ENCODE data around the gene IDUA. TPM values are rescaled to one million over a fixed set of nuclear protein-coding genes. Genes with fewer than 3 reads are reported as not detected.
A peak's percentile ranks its signal among the peaks of the same experiment; 100 is the strongest.

Gene IDUA
- total and polyA plus RNA-seq, 12 donors, result 4.6 to 13.3 (median 8.7) TPM

- WGBS, 2 donors, result 0% methylated on average over 33 to 87 of the region's 89 CpGs
- peak; percentile 56 to 81 (median 78) for ATAC-seq
- Histone ChIP-seq H3K27ac (peak within 1 kb of the TSS in 7 of 10 donors; percentile 9 to 65 (median 41)), H3K4me3 (peak within 1 kb of the TSS; percentile 10 to 80 (median 58)), H3K27me3 (peaks cover 0 to 40% (median 26%) of the 10 kb centered on the region in 7 donors), H3K4me1 (peaks cover 14 to 36% (median 26%) of the 10 kb centered on the region in 9 donors), H3K36me3 (no peaks in the 10 kb centered on the region), H3K9me3 (no peaks in the 10 kb centered on the region)
- DNase-seq, result peak; percentile 93 to 95
- TF ChIP-seq, protein P1, sequence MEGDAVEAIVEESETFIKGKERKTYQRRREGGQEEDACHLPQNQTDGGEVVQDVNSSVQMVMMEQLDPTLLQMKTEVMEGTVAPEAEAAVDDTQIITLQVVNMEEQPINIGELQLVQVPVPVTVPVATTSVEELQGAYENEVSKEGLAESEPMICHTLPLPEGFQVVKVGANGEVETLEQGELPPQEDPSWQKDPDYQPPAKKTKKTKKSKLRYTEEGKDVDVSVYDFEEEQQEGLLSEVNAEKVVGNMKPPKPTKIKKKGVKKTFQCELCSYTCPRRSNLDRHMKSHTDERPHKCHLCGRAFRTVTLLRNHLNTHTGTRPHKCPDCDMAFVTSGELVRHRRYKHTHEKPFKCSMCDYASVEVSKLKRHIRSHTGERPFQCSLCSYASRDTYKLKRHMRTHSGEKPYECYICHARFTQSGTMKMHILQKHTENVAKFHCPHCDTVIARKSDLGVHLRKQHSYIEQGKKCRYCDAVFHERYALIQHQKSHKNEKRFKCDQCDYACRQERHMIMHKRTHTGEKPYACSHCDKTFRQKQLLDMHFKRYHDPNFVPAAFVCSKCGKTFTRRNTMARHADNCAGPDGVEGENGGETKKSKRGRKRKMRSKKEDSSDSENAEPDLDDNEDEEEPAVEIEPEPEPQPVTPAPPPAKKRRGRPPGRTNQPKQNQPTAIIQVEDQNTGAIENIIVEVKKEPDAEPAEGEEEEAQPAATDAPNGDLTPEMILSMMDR (IDR thresholded peaks at IDR 0.05), result no peak
- intact Hi-C loops (cut with DNase I), result no loop called here
Measured at GRCh38 chr4:1011022-1011665, 24.3 kb downstream of the IDUA start, which contains the start of gene FGFRL1. Gene FGFRL1 (plus strand): TSS chr4:1011626. CDS start chr4:1012486, 860 bp downstream.

- DNase-seq (no peak), ATAC-seq (no peak)
- peak overlapping the region in 8 of 10 donors; percentile 25 to 75 (median 50) for H3K4me3 ChIP-seq
- H3K27ac ChIP-seq, result no peak overlapping the region
- intact Hi-C loops (cut with DNase I), result no loop called here
- peaks cover 14 to 36% (median 26%) of the 10 kb centered on the region in 9 donors for H3K4me1 ChIP-seq
- WGBS, 2 donors, result 1% methylated on average over 62 of the region's 69 CpGs; no CpG with 5 or more reads in 1 of the 2 donors
- TF ChIP-seq, protein P1 (IDR thresholded peaks at IDR 0.05), result no peak
- peaks cover 0 to 35% (median 20%) of the 10 kb centered on the region in 7 donors for H3K27me3 ChIP-seq
- no peaks in the 10 kb centered on the region for H3K36me3 ChIP-seq
- no peaks in the 10 kb centered on the region for H3K9me3 ChIP-seq
Measured at GRCh38 chr4:1011666-1012033, 24.8 kb downstream of the IDUA start.

DNA sequence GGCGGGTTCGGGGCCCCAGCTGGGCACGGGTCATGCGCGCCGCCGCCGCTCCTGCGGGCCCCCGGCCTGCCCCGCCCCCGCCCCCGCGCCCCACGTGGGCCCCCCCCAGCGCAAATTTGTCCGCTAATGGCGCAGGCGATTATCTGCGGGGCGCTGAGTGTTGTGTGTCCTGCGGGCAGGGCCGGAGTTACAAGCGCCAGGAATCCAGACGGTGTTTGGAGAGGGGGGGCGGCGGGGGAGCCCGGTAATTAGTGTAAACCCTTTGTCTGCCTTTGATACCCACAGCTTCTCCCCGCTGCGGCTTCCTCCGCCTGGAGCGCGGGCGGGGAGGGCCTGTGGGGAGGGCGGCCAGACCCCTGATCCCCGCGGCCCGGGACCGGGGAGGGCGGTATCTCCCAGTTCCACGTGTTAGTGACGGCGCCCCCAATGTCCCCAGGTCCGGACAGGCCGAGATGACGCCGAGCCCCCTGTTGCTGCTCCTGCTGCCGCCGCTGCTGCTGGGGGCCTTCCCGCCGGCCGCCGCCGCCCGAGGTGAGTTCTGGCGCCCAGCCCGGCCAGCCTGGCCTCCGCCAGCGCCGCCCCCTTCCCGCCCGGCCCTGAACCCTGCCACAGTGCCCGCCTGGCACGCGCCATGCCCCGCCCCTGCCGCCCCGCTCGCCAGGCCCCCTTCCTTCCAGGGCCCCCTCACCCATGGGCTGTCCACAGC is 25.3 kb downstream of the IDUA start:
- peaks cover 14 to 36% (median 26%) of the 10 kb centered on the region in 9 donors for H3K4me1 ChIP-seq
- WGBS, 2 donors, result 3 to 5% methylated on average over 61 to 67 of the region's 69 CpGs

More for the DNA sequence above, 25.3 kb downstream of the IDUA start:
- Histone ChIP-seq H3K27ac (peak overlapping the region in 1 of 10 donors; percentile 26), H3K27me3 (peaks cover 0 to 30% (median 15%) of the 10 kb centered on the region in 7 donors), H3K9me3 (no peaks in the 10 kb centered on the region), H3K4me3 (peak overlapping the region; percentile 10 to 56 (median 50)), H3K36me3 (no peaks in the 10 kb centered on the region)
- intact Hi-C loops (cut with DNase I), result no loop called here
- DNase-seq, result peak in 1 of 2 donors; percentile 38
- no peak for ATAC-seq
- TF ChIP-seq, protein P1 (IDR thresholded peaks at IDR 0.05), result no peak
